Measurements from ENCODE around the gene ADH5.

DNA sequence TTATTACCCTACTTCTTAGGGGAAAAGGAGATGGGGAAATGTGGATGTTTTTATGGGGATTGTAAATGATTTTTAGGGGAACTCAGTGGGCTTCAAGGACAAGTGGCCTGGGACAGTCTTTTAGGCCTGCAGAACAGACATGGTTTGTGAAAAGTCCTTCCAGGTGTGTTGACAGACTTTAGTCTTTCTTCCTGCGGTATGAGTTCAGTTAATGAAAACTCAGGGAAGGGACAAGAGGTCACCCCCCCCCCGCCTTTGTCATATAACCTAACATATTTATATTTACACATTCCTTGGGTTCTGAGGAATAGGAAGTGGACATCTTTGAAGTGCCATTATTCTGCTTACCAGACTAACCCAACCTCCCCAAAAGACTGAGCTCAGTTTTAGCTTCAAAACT lies 61.3 kb downstream of the ADH5 start:
- no peak for TF ChIP-seq POLR2AphosphoS5 (IDR thresholded peaks at IDR 0.05)
- TF ChIP-seq EP300 (IDR thresholded peaks at IDR 0.05): no peak

All from esophagus muscularis mucosa (tissue), 3 donors.